AG10803 (cell line): ENCODE measurements around the gene SLC1A2.

ENCODE experiments used
- DNase-seq: peaks from one replicate; pipeline ENCODE4 v3.0.0; 2010; ENCODE audit warnings: low read depth
- H3K4me3 ChIP-seq: 2 replicates; pipeline ENCODE4 v1.5.1; 2011; ENCODE audit warnings: mild to moderate bottlenecking, low read length, control low read depth
- TF ChIP-seq, protein P1 (sequence below): conservative IDR thresholded peaks from 2 replicates; pipeline ENCODE4 v1.5.1; 2011; ENCODE audit warnings: mild to moderate bottlenecking, low read length, control low read depth, inconsistent platforms

The SLC1A2 gene

DNA sequence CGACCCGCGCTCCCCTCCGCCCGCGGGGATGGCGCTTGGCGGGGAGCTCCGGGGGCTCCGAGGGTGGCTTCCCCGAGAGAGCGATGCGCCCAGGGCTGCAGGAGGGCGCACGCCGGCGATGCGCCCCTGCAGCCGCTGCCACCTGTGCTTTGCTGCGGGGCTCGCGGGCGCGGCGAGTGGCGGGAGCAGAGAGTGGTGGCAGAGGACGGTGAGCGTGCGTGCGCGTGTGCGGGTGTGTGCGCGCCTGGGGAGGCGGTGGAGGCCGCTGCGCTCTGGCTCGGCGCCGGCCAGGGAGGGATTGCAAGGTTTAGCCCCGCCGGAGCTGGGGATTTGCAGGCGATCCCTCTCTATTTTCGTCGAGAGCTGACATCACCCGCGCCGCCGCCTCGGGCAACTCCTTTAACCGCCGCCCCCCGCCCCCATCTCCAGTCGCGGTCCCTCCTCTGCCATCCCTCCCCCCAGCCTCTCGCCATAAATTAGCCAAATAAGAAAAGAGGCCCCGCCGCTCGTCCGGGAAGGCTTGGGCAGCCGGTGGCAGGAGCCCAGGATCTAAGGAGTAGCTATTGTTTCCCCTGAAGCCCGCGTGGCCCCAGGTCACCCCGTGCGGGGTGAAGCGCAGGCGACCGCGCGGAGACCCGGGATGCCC lies at the start of gene SLC1A2:
SLC1A2 (minus strand) TSS at position 375 of the 646 bp plus-strand sequence. CDS start 592 bp downstream, outside the sequence.
- TF ChIP-seq, protein P1, sequence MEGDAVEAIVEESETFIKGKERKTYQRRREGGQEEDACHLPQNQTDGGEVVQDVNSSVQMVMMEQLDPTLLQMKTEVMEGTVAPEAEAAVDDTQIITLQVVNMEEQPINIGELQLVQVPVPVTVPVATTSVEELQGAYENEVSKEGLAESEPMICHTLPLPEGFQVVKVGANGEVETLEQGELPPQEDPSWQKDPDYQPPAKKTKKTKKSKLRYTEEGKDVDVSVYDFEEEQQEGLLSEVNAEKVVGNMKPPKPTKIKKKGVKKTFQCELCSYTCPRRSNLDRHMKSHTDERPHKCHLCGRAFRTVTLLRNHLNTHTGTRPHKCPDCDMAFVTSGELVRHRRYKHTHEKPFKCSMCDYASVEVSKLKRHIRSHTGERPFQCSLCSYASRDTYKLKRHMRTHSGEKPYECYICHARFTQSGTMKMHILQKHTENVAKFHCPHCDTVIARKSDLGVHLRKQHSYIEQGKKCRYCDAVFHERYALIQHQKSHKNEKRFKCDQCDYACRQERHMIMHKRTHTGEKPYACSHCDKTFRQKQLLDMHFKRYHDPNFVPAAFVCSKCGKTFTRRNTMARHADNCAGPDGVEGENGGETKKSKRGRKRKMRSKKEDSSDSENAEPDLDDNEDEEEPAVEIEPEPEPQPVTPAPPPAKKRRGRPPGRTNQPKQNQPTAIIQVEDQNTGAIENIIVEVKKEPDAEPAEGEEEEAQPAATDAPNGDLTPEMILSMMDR: no peak
- H3K4me3 ChIP-seq: peak within 1 kb of the TSS; percentile 56
- peak; percentile 36 for DNase-seq

DNA sequence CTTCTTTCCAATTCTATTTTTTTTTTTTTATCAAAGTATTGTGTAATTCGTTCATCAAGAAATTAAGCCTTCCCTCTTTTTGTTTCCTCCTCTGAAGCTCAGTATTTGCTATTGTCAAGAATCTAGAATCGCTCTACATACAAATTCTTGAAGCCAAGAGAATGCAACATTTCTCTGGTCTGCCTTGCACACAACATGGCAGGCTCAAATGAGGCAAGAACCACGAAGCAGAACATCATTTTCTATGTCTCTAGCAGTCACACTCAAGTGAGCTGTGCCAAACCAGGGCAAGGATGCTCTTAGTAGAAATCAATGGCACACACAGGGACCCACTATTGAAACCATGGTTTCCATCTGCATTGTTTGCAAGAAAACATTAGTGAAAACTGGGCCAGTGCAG lies 46.7 kb upstream of the SLC1A2 start:
- DNase-seq: no peak
- TF ChIP-seq, protein P1: no peak
- no peak overlapping the region for H3K4me3 ChIP-seq

DNA sequence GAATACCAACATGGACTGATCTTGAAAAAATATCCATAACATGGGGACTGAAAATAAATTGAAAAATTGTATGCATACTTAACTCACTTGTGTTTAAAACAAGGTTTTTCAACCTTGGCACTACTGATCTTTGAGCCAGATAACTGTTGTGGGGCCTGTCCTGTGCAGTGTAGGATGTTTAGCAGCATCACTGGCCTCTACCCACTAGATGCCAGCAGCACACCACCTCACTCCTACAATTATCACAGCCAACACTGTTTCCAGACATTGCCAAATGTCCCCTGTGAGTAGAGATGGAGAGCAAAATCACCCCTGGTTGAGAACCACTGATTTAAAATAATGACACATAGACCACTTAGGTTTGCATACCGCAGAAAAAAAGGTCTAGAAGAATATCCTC lies 45.0 kb upstream of the SLC1A2 start:
- H3K4me3 ChIP-seq: no peak overlapping the region
- TF ChIP-seq, protein P1: peak; percentile 47
- no peak for DNase-seq

DNA sequence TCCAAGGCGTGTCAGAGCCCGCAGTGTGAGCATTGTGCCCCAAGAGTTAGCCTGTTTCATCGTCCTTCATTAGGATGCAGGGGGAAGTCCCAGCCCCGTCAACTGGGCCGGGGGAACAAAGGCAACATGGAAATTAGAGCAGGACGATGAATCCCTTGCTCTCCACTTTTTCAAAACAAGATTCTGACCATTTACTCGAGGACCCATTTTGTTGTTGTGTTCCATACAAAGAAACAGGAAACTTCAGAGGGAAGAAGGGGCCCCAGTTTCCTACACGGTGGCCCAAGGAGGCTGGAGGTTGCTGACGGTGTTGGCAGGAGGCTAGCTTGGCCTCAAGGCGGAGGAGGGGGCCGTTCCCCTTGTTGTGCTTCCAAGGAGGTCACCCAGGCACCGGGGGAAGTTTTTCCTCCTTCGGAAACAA lies 44.0 kb upstream of the SLC1A2 start:
- no peak overlapping the region for H3K4me3 ChIP-seq
- TF ChIP-seq, protein P1: no peak
- no peak for DNase-seq

DNA sequence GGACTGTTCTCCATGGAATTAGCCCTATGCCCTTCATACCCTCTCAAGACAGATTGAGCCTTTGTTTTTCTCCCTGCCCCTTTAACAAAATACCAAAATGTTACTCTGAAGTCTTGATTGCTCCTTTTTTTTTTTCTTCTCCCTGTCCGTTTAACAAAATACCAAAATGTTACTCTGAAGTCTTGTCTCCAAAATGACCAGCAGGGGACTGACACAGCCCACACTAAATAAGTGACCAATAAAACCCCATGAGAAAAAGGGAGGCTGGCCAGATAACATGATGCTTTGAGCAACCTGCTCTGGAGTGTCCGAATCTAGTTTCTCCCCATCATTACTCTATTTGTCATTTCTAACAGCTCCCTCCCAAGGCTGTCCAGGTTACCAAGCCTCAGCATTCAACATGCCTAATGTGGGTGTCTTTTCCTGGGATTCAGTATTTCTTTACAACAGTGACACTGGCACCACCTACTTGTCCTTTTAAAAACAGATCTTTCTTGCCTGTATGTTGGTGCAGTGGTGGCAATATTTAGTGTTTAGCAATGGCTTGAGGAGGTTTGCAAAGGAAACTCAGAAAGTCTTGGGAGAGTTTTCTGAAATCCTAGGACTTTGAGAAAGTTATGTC lies 42.7 kb upstream of the SLC1A2 start:
- DNase-seq: no peak
- H3K4me3 ChIP-seq: no peak overlapping the region

DNA sequence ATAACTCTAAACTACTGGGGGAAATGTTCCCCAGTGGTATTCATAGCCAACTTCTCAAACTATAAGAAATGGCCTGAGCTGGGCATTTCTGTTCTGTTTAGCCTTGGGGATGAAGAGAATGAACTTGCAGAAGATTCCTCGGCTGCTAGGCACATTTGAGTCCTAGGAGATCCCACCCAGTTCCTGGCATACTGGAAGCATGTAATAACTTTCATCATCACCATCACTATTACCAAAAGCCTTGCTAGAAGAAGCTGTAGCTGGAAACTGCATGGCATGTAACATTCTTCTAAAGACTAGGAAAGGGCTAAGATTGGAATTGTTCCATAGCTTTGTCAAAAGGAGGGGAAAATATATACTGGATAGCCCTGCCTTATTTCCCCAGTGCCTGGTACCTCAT lies 40.1 kb upstream of the SLC1A2 start:
- TF ChIP-seq, protein P1: no peak
- no peak overlapping the region for H3K4me3 ChIP-seq
- peak; percentile 25 for DNase-seq

More for the DNA sequence above, 42.7 kb upstream of the SLC1A2 start:
- TF ChIP-seq, protein P1: no peak

DNA sequence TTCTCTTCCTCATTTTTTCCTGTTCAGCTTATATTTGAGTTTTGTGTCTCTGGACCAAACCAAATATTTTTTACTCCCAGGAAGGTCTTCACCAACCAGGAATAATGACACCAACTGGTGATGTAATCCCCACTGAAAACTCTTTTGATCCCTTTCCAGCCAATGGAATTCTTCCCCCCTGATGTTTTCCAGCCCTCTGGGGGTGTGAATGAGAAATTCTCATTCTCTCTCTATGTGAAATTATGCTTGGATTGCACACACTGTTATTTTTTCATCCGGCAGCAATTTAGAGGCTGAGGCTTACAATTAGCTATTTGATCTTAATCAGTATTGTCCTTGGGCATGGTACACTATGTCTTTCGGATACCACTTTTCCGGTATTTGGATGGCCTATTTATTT lies 39.5 kb upstream of the SLC1A2 start:
- peak; percentile 45 for DNase-seq
- TF ChIP-seq, protein P1: no peak
- no peak overlapping the region for H3K4me3 ChIP-seq
